ENCODE results near the gene PGLYRP2. TPM values are rescaled to one million over a fixed set of nuclear protein-coding genes. Genes with fewer than 3 reads are reported as not detected.
A peak's percentile ranks its signal among the peaks of the same experiment; 100 is the strongest.

The PGLYRP2 gene
- total and polyA plus RNA-seq, 2 of the 13 experiments (the other 11 are each of a cell fraction or from before 2014, with no cell fraction given), result 0.04 to 1.0 TPM

DNA sequence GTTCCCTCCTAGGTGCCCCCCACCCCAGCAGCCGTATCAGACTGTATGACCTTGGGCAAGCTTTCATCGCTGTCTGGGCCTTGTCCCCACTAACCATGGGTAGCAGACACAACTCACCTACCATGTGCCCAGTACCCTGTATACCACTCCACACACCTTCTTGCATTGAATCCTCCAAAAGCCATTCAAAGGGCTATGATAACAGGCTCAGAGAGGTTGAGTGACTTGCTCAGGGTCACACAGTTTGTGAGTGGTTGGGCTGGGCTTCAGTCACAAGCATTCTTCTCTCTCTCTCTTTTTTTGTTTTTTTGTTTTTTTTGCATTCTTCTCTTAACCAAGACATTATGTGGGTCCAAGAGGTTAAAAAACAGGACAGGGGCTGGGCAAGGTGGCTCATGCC lies 17.6 kb downstream of the PGLYRP2 start:
- POLR2A ChIA-PET, result no interaction called here
- 42% methylated on average over 2 of the region's 2 CpGs for WGBS (ENCODE audit: low lambda C conversion rate)
- H3K36me3 ChIP-seq (replicated peaks in 1 of 2; ENCODE audit: control insufficient read depth in 1 of 2, insufficient read depth in 2 of 2, low read length in 2 of 2), result no peaks in the 10 kb centered on the region
- no peak overlapping the region for H2AFZ ChIP-seq (ENCODE audit: low read length)
- no peak overlapping the region for H3K9ac ChIP-seq (ENCODE audit: insufficient read depth, low read depth, low read length)
- no peak for FAIRE-seq
- no peaks in the 10 kb centered on the region for H4K20me1 ChIP-seq (ENCODE audit: insufficient read depth, low read length)
- H3K9me3 ChIP-seq (ENCODE audit: low read length), result no peaks in the 10 kb centered on the region
- no peak for DNase-seq (ENCODE audit: low spot score)
- in situ Hi-C loops (cut with HindIII; ENCODE audit: extremely low pct_ligation_motif_present, low pct_unique_long_range_greater_than_20kb) (no loop called here), intact Hi-C loops (cut with micrococcal nuclease; ENCODE audit: unreplicated experiment) (no loop called here)
- no TSS peak for BruUV-seq (replicated peaks)
- peak; percentile 64; the same call in 1 of the 2 replicates for TF ChIP-seq ZNF768 (CRISPR knock-in tag; IDR thresholded peaks at IDR 0.05)
- TF ChIP-seq, protein P1, sequence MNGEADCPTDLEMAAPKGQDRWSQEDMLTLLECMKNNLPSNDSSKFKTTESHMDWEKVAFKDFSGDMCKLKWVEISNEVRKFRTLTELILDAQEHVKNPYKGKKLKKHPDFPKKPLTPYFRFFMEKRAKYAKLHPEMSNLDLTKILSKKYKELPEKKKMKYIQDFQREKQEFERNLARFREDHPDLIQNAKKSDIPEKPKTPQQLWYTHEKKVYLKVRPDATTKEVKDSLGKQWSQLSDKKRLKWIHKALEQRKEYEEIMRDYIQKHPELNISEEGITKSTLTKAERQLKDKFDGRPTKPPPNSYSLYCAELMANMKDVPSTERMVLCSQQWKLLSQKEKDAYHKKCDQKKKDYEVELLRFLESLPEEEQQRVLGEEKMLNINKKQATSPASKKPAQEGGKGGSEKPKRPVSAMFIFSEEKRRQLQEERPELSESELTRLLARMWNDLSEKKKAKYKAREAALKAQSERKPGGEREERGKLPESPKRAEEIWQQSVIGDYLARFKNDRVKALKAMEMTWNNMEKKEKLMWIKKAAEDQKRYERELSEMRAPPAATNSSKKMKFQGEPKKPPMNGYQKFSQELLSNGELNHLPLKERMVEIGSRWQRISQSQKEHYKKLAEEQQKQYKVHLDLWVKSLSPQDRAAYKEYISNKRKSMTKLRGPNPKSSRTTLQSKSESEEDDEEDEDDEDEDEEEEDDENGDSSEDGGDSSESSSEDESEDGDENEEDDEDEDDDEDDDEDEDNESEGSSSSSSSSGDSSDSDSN (CRISPR knock-in tag; IDR thresholded peaks at IDR 0.05), result no peak
- no peak for TF ChIP-seq ESRRA (CRISPR knock-in tag; IDR thresholded peaks at IDR 0.05; ENCODE audit: low read depth)
- no peak for TF ChIP-seq BHLHE40 (IDR thresholded peaks at IDR 0.05; ENCODE audit: low read length)
- no peak for TF ChIP-seq ZBTB42 (CRISPR knock-in tag; IDR thresholded peaks at IDR 0.05)
- no peaks in the 10 kb centered on the region for H3K79me2 ChIP-seq (ENCODE audit: insufficient read depth, low read length)
- no peak overlapping the region for H3K4me2 ChIP-seq (ENCODE audit: low read depth, low read length)
- no peaks in the 10 kb centered on the region; a peak in 1 of 5 replicates for H3K27me3 ChIP-seq (ENCODE audit: control insufficient read depth in 1 of 2, insufficient read depth in 2 of 2, low read length in 2 of 2)
- no peak overlapping the region for H3K27ac ChIP-seq (ENCODE audit: extremely low read length, insufficient read depth, low read length)
- H3K4me1 ChIP-seq (ENCODE audit: insufficient read depth, low read length), result peaks cover 9% of the 10 kb centered on the region
- CTCF ChIA-PET (ENCODE audit: low intra/inter-chr PET ratio, low total read pairs), result no interaction called here
- ATAC-seq, result no peak
- no peak overlapping the region for H3K4me3 ChIP-seq (replicated peaks in 1 of 3; ENCODE audit: insufficient read depth in 1 of 3, low read depth in 2 of 3, low read length in 3 of 3)

DNA sequence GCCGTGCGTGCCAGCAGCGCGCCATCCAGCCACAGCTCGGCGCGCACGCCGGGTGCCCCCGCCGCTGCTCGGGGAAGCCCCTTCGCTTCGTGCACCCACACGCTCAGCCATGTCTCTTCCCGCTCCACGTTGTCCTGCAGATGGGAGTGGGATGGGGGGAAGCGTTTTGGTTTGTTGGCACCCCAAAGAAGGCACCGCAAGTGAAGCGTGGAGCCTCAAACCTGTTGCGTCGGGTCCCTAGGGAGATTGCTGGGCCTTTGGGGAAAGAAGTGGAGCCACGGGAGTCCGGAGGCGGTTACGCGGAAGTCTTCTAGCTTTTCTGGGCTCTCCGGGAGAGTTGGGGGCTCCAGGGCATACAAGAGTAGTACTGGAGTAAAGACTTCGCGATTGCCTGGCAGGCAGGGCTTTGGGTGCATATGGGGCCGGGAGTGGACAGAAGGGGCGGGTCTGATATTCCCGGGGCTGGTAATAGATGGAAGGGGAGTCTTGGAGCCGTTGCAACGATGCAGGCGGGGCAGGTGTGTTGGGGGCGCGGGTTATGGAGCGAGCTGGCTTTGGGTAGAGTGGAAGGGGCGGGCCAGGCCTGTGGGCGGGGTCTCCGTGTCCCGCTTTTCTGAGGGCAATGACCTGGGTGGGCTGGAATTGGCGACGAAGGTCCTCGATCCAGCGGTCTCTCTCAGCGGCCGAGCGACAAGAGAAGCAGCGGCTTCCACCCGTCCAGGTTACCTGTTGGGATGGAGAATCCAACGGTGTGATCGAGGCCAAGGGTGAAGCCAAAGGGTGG lies 21.4 kb downstream of the PGLYRP2 start:
- no peak overlapping the region for H3K4me3 ChIP-seq (replicated peaks in 1 of 3; ENCODE audit: insufficient read depth in 1 of 3, low read depth in 2 of 3, low read length in 3 of 3)
- ChIA-PET POLR2A (no interaction called here), CTCF (ENCODE audit: low intra/inter-chr PET ratio, low total read pairs) (no interaction called here)
- no peaks in the 10 kb centered on the region for H4K20me1 ChIP-seq (ENCODE audit: insufficient read depth, low read length)
- no peak overlapping the region for H3K9ac ChIP-seq (ENCODE audit: insufficient read depth, low read depth, low read length)
- 68% methylated on average over 37 of the region's 54 CpGs for WGBS (ENCODE audit: low lambda C conversion rate)
- no peak overlapping the region for H3K4me2 ChIP-seq (ENCODE audit: low read depth, low read length)
- no peaks in the 10 kb centered on the region for H3K9me3 ChIP-seq (ENCODE audit: low read length)
- in situ Hi-C loops (cut with HindIII; ENCODE audit: extremely low pct_ligation_motif_present, low pct_unique_long_range_greater_than_20kb) (no loop called here), intact Hi-C loops (cut with micrococcal nuclease; ENCODE audit: unreplicated experiment) (no loop called here)
- no peaks in the 10 kb centered on the region; a peak in 1 of 5 replicates for H3K27me3 ChIP-seq (ENCODE audit: control insufficient read depth in 1 of 2, insufficient read depth in 2 of 2, low read length in 2 of 2)
- no peak for DNase-seq (ENCODE audit: low spot score)
- H2AFZ ChIP-seq (ENCODE audit: low read length), result no peak overlapping the region
- no peak overlapping the region for H3K27ac ChIP-seq (ENCODE audit: extremely low read length, insufficient read depth, low read length)
- FAIRE-seq, result no peak
- ATAC-seq, result no peak
- H3K79me2 ChIP-seq (ENCODE audit: insufficient read depth, low read length), result no peaks in the 10 kb centered on the region
- H3K4me1 ChIP-seq (ENCODE audit: insufficient read depth, low read length), result peaks cover 10% of the 10 kb centered on the region
- H3K36me3 ChIP-seq (replicated peaks in 1 of 2; ENCODE audit: control insufficient read depth in 1 of 2, insufficient read depth in 2 of 2, low read length in 2 of 2), result no peaks in the 10 kb centered on the region
- no TSS peak for BruUV-seq (replicated peaks)
- TF ChIP-seq ZNF766 (CRISPR knock-in tag; IDR thresholded peaks at IDR 0.05; ENCODE audit: borderline replicate concordance), result no peak
- TF ChIP-seq ERF (CRISPR knock-in tag; IDR thresholded peaks at IDR 0.05), result no peak
- TF ChIP-seq NFIB (CRISPR knock-in tag; IDR thresholded peaks at IDR 0.05; ENCODE audit: borderline replicate concordance), result no peak
- TF ChIP-seq ZNF530 (CRISPR knock-in tag; IDR thresholded peaks at IDR 0.05; ENCODE audit: low read depth), result no peak
- no peak for TF ChIP-seq PHF5A (CRISPR knock-in tag; IDR thresholded peaks at IDR 0.05; ENCODE audit: low read depth, unreplicated experiment)
- TF ChIP-seq, protein P2, sequence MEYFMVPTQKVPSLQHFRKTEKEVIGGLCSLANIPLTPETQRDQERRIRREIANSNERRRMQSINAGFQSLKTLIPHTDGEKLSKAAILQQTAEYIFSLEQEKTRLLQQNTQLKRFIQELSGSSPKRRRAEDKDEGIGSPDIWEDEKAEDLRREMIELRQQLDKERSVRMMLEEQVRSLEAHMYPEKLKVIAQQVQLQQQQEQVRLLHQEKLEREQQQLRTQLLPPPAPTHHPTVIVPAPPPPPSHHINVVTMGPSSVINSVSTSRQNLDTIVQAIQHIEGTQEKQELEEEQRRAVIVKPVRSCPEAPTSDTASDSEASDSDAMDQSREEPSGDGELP (IDR thresholded peaks at IDR 0.05; ENCODE audit: borderline replicate concordance, low read depth), result no peak
- no peak for TF ChIP-seq RBAK (CRISPR knock-in tag; IDR thresholded peaks at IDR 0.05)
- TF ChIP-seq ZNF207 (IDR thresholded peaks at IDR 0.05; ENCODE audit: borderline replicate concordance), result no peak
- no peak for TF ChIP-seq RORA (CRISPR knock-in tag; IDR thresholded peaks at IDR 0.05)
- no peak for TF ChIP-seq ZNF225 (CRISPR knock-in tag; IDR thresholded peaks at IDR 0.05)
